GM18508 (cell line): ENCODE data around the gene TNFAIP3.

ENCODE experiments used
- ATAC-seq: cut with Tn5 transposase; IDR thresholded peaks from one replicate; pipeline ENCODE4 v1.9.1; 2021; ENCODE audit warnings: moderate number of reproducible peaks; ENCODE audit not compliant: insufficient read depth, unreplicated experiment

The TNFAIP3 gene

DNA sequence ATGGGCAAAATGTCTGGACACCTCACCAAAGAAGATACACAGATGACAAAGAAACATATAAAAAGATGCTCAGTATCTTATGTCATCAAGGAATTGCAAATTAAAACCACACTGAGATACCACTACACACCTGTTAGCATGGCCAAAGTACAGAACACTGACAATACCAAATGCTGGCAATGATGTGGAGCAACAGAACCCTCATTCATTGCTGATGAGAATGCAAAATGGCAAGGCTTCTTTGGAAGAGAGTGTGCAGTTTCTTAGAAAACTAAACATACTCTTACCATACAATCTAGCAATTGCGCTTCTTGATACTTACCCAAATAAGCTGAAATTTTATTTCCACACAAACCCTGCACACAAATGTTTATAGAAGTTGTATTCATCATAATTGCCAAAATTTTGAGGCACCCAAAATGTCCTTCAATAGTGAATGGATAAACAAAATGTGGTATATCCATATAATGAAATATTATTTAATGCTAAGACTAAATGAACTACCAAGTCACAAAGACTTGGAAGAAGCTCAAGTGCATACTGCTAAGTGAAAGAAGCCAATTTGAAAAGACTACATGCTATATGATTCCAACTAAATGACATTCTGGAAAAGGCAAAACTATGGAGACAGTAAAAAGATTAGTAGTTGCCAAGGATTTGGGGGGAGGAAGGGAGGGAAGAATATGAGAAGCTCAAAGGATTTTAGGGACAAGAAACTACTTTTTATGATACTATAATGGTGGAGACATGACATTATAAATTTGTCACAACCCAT lies 50.7 kb downstream of the TNFAIP3 start:
- ATAC-seq = no peak

DNA sequence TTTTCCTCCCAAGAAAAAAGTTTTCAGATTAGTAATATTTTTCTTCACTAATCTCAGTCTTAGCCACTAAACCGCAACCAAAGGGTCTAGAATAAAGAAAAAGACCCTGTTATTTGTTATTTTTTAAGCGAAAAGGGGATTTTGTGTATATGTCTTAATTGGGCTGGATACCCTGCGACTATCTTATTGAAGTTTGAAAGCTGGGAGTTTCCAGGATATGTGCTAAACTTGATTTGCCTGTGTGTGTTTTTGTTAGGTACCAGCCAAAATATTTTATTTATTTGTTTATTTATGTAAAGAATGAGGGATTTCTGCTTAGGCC lies 52.4 kb downstream of the TNFAIP3 start:
- ATAC-seq = no peak

DNA sequence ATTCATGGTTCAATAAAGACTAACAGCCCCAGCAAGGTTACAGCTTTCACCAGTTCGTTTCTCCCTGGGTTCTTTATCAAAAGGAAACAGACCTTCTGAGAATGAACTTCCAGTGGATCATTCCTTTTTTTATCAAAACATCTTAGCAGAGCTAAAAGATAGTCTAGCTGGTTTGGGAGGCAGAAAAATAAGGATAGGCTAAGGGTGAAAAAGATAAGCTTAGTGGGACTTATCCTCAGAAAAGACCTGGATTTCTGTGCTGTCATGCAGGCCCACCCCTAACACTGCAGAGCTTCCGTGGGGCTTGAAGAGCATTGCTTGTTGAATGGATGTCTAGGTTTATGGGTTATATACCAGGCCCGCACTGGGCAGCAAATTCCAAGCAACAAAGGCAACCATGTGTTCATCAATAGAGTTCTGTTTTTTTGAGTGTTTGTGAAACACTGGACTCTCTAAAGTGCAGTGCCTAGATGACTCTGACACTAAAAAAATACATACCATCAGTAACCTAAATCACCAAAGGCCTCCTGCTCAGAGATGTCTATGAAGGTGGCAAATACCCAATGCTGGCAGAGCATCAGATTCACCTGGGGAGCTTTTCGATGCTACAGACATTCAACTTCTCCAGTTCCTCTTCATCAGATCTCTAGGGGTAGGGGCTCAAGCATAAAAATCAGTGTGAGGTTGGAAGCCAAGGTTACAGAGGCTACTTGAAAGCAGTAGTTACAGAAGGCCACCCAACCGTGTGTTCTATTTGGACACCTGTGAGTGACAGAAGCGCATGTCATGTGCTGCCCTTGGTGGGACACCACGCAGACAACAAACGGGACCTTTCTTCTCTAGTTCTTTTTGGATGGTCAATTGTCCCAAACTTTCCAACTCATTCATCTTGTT lies 53.0 kb downstream of the TNFAIP3 start:
- ATAC-seq = no peak

DNA sequence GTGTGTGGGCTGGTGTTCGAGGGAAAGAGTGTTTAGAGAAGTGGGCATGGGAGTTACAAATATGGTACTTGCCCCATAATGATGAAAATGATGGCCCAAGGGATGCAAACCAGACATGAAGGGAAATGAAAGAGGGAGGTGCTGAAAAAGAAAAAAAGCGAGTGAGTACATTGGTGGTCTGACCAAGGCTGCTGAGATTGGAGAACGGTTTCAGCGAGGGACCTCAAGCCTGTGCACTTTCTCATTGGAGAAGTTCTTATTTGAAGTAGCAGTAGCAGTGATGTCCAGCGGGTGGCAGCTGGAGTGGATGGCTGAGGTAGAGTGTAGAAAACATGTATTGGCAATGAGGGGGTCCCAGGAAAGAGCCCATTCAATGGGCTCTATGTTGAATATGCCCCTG lies 54.8 kb downstream of the TNFAIP3 start:
- no peak for ATAC-seq

DNA sequence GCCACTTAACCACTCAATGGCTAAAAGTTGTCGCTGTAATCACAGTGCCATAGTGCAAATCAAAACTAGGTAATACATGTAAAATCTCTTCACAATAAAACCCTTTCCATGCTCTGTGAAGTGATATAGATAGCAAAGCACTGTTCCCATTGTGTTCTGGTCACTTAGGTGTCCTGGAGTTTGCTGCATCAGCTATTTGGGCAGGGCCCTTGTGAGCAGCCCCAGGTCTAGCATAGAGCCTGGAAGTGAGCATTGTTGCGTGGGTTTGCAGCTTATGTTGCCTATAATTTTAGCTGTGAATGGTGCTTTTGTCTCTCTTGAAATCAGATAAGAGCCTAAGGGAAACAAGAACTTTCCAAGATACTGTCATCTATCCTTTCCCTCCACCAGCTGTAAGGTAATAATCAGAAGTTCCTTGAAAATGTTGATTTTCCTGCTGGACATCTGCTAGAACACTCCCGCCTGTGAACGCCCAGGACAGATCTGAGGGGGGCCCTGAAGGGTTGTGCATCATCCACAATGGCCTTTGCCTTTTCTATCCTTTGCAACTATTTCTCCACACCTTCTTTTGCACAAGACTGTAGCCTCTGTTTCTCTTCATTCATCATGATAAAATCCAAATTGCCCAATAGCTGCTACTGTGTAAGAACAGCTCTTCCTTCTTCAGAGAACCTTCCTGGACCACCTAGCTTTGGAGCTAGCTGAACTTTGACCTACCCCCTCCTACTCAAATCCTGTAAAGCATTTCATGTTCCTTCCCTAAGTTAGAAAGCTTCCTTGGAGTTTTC lies 57.0 kb downstream of the TNFAIP3 start:
- no peak for ATAC-seq

DNA sequence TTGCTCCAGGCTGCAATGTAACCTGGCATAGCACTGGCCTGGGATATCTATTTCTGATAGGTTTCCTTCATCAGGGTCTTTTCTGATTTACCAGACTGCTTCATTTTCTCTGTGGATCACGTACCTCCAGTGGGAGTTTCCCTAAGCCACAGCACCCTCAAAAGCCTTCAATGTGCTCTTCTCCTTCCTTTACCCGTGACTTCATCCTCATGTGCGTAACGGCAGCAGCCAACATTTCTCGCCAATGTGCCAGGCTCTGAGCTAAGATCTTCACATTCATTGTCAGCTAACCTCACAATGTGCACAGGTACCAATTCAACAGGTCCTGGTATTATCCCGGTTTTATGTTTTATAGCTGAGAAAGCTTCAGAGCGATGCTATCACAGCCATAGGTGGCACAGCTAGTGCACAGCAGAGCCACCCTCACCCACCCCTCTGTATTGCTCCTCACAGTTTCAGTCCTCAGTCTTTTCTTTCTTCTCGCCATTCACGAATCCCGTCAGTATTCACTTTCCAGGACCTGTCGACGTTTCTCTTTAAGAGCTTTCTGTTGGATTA lies 58.2 kb downstream of the TNFAIP3 start:
- ATAC-seq = no peak

DNA sequence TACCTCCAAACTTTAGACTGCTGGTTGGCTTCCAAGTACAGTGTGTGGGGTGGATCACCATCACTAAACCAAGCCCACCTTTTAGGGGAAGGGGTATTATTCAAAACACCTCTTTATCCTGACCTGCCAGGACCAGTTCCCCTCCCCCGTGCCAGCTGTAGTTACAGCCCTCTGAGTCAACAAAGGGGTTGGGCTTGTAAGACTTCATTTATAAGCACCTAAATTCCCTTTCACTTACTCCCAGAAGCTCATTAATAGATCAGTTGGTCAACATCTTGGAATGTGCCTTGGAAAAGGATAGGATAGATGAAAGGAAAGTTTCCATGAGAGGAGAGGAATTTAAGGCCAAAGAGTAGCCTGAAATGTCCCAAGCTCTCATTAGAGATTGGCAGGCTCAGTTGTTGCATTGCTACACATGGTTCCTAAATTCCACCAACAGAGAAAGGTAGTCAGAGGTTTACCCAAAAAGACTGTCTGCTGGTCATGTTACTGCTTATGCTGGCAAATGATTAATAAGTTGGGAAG lies 59.2 kb downstream of the TNFAIP3 start:
- no peak for ATAC-seq

DNA sequence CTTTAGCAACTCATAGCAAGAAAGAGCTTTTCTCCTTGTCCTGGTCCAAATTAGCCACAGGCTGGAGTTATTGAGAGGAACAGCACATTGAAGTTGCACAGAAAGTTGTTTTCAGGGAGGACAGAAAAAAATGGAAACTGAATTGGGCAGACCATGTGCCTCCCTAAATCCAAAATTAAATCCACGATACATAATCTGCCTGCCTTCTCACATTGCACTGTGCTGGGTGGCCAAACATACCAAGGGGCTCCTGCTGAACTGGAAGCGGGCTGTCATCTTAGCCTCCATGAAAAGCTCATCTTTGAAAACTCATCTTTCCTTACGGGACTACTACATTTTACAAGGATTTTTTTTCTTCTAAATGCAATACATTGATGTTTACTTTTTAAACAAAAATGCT lies 59.9 kb downstream of the TNFAIP3 start:
- no peak for ATAC-seq

DNA sequence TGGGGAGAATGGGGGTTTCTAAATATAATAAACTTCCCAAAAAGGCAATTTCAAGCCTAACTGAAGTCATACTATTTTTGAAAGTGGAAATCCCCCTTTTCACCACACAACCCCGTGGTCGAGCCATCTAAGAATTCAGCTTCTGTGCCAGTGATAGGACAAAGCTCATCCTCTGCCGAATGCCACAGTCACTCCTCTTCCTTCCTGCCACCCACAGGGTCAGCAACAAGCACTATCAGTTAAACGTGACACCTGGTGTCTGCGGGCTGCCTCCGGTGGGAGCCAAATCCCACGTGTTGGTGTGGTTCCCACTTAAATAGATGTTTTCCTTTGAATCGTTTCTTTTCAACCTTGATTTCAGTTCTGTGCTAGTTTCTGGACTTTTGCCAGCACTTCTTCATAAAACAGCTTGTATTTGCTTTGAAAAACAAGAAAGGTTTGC lies 60.7 kb downstream of the TNFAIP3 start:
- ATAC-seq = peak; percentile 85

DNA sequence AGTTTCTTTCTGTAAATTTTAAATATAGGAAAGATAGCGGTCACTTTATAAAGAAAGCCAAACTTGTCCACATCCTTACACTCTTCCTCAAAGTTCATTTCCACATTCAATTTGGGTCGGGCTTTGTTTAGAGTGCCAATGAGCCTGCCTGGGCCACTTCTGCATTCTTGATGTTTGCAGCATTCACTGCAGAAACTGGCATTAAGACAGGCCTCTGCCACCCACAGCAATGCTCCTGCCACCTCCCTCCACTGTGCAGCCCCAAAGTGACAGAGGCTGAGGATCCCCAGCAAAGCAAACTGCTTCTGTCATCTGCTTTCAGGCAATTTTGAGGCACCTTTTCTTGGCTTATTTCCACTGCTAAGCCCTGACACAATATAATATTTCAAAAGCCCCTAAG lies 61.2 kb downstream of the TNFAIP3 start:
- ATAC-seq = no peak

DNA sequence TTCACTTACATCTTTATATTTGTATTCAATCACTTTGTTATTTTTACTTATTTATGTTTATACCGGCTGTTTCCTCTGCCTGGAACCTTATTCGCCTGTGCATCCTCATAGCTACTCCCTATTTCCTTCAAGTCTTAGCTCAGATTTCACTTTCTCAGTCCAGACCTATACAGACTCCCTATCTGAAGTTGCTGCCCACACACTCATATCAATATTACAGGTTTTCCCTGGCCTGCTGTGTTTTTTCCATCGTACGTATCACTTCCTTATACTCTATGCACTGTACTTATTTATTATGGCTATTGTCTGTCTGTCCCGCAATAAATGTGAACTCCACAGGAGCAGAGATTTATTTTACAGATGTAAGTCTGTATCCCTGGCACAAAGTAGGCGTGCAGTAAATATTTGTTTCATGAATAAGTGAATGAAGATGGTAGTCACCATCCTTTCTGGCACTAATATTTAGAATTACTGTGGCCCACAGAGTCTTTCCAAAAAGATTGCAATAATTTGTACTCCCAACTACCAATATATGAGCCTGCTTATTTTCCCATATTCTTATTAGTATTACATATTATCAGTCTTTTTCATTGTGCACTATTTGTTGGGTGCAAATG lies 64.9 kb downstream of the TNFAIP3 start:
- ATAC-seq = no peak
